Ovary (tissue), 3 donors: ENCODE measurements around the gene PLVAP.

Experiments used
- EP300 ChIP-seq: sonication (generic); formaldehyde crosslinking; IDR thresholded peaks from one replicate; pipeline ENCODE4 v1.6.1; 2017; ENCODE audit warnings: antibody characterized with exemption
- POLR2A ChIP-seq: fragments of 450-650 bp; IDR thresholded peaks from one replicate; pipeline ENCODE4 v1.6.1; 2017; ENCODE audit warnings: antibody characterized with exemption, mild to moderate bottlenecking, moderate library complexity
- TF ChIP-seq, protein P1 (sequence below), 3 donors: fragments of 450-650 bp in 2 of 3; fragments of 200-600 bp in 1 of 3; IDR thresholded peaks; one replicate each; pipeline versions ENCODE4 v1.5.1 to v1.8.0; 2016 to 2022; ENCODE audit warnings: antibody characterized with exemption in 3 of 3, mild to moderate bottlenecking in 1 of 3
- donor health status: DM: no; HTN: no; CAD: no.

DNA sequence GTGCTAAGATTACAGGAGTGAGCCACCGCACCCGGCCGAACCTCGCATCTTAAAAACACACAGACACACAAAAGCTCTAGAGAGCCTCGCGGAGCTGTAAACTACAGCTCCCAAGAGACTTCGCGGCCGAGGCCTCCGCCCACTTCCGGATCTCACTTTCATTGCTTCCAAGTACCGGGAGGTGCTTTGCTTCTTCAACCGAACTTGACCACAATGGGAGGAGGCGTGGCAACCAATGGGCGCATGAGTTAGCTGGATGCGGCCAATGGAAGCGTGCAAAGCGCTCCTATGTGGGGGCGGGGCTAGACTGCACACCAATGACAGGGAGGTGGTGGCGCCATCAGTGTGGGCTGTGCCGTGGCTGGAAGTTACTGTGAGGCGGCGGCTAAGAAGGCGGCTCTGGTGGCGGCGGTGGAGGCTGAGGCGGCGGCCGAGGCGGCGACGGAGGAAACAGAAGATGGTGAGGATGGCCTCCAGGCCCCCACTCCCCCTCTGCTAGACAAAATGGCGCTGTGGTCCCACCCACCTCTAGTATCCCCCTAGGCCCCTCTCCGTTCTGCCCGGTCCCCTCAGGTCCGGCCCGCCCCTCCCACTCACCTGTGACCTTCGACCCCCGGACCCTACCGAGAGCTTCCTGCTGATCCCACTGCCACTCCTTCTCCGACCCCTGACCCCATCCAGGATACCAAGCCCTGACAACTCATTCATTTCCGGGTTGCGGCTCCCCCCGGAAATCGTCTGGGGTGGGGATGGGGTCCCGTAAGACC is 67.8 kb downstream of the PLVAP start, which contains the start of gene DDA1:
- TF ChIP-seq, protein P1, sequence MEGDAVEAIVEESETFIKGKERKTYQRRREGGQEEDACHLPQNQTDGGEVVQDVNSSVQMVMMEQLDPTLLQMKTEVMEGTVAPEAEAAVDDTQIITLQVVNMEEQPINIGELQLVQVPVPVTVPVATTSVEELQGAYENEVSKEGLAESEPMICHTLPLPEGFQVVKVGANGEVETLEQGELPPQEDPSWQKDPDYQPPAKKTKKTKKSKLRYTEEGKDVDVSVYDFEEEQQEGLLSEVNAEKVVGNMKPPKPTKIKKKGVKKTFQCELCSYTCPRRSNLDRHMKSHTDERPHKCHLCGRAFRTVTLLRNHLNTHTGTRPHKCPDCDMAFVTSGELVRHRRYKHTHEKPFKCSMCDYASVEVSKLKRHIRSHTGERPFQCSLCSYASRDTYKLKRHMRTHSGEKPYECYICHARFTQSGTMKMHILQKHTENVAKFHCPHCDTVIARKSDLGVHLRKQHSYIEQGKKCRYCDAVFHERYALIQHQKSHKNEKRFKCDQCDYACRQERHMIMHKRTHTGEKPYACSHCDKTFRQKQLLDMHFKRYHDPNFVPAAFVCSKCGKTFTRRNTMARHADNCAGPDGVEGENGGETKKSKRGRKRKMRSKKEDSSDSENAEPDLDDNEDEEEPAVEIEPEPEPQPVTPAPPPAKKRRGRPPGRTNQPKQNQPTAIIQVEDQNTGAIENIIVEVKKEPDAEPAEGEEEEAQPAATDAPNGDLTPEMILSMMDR (IDR thresholded peaks at IDR 0.05) = no peak
- peak; percentile 63 for TF ChIP-seq POLR2A
- TF ChIP-seq EP300 = no peak
